ENCODE results near the gene SLC25A39. TPM values are rescaled to one million over a fixed set of nuclear protein-coding genes. Genes with fewer than 3 reads are reported as not detected.

SLC25A39 gene
- total and polyA plus RNA-seq, 2 of the 13 experiments (the other 11 are each of a cell fraction or from before 2014, with no cell fraction given): 144 to 151 TPM

GRCh38 chr17:44367231-44367979 is 42.8 kb upstream of the SLC25A39 start (continued):
- TF ChIP-seq ZNF557 (CRISPR knock-in tag; IDR thresholded peaks at IDR 0.05) (no peak), ZBTB37 (CRISPR knock-in tag; IDR thresholded peaks at IDR 0.05) (no peak), MYPOP (CRISPR knock-in tag; IDR thresholded peaks at IDR 0.05) (no peak), ZFAT (CRISPR knock-in tag; conservative IDR thresholded peaks at IDR 0.05) (no peak), GRHL1 (CRISPR knock-in tag; conservative IDR thresholded peaks at IDR 0.05) (no peak), MTF1 (CRISPR knock-in tag; IDR thresholded peaks at IDR 0.05) (no peak), HNF4A (CRISPR knock-in tag; IDR thresholded peaks at IDR 0.05) (peak; percentile 41; the same call in 1 of the 2 replicates), KDM1A (CRISPR knock-in tag; IDR thresholded peaks at IDR 0.05) (peak; percentile 66; the same call in 1 of the 2 replicates), ZNF335 (CRISPR knock-in tag; IDR thresholded peaks at IDR 0.05) (no peak), ZFP1 (CRISPR knock-in tag; IDR thresholded peaks at IDR 0.05) (no peak), NCOR1 (IDR thresholded peaks at IDR 0.05; ENCODE audit: borderline replicate concordance, low read length) (no peak), ZNF260 (CRISPR knock-in tag; IDR thresholded peaks at IDR 0.05; ENCODE audit: borderline replicate concordance, low read depth) (no peak), IRX3 (CRISPR knock-in tag; IDR thresholded peaks at IDR 0.05; ENCODE audit: borderline replicate concordance, low read depth) (no peak), TEAD3 (CRISPR knock-in tag; optimal IDR thresholded peaks at IDR 0.05; ENCODE audit: borderline replicate concordance) (no peak), ZNF460 (CRISPR knock-in tag; IDR thresholded peaks at IDR 0.05; ENCODE audit: borderline replicate concordance) (0 out of 2 replicates have a peak, but pooled peaks have one; percentile 4), SP4 (CRISPR knock-in tag; IDR thresholded peaks at IDR 0.05) (no peak), EHMT2 (IDR thresholded peaks at IDR 0.05; ENCODE audit: borderline replicate concordance, low read depth, low read length) (no peak), CHD4 (IDR thresholded peaks at IDR 0.05; ENCODE audit: borderline replicate concordance, low read length) (0 out of 2 replicates have a peak, but pooled peaks have one; percentile 38), HNRNPL (IDR thresholded peaks at IDR 0.05; ENCODE audit: low read depth, low read length) (no peak), SSRP1 (CRISPR knock-in tag; IDR thresholded peaks at IDR 0.05) (no peak), ZNF7 (CRISPR knock-in tag; IDR thresholded peaks at IDR 0.05) (no peak), HOXA7 (CRISPR knock-in tag; IDR thresholded peaks at IDR 0.05) (no peak), ZNF225 (CRISPR knock-in tag; IDR thresholded peaks at IDR 0.05) (no peak), NFE2L2 (IDR thresholded peaks at IDR 0.05; ENCODE audit: low read length) (no peak), ZNF484 (CRISPR knock-in tag; IDR thresholded peaks at IDR 0.05; ENCODE audit: borderline replicate concordance, low read depth) (no peak), SP140L (CRISPR knock-in tag; IDR thresholded peaks at IDR 0.05; ENCODE audit: borderline replicate concordance) (no peak), ZMYM3 (CRISPR knock-in tag; IDR thresholded peaks at IDR 0.05) (peak; percentile 49; the same call in 1 of the 2 replicates), PLRG1 (conservative IDR thresholded peaks at IDR 0.05) (no peak), MAX (IDR thresholded peaks at IDR 0.05) (0 out of 2 replicates have a peak, but pooled peaks have one; percentile 21)
